HepG2 (cell line): ENCODE measurements around the gene NPW. TPM values are rescaled to one million over a fixed set of nuclear protein-coding genes. Genes with fewer than 3 reads are reported as not detected.

Source experiments
- AKAP8 ChIP-seq: sonication (generic); formaldehyde crosslinking; IDR thresholded peaks from 2 replicates; pipeline ENCODE4 v1.5.1; 2020; ENCODE audit warnings: mild to moderate bottlenecking, missing genetic modification reagents
- ATF3 ChIP-seq: sonication (generic); formaldehyde crosslinking; IDR thresholded peaks from 2 replicates; pipeline ENCODE4 v1.4.0; 2020; ENCODE audit warnings: missing genetic modification reagents
- BCLAF1 ChIP-seq: fragments of 450-650 bp; IDR thresholded peaks from 2 replicates; pipeline ENCODE4 v1.6.1; 2017; ENCODE audit warnings: mild to moderate bottlenecking
- CENPT ChIP-seq: sonication (generic); formaldehyde crosslinking; IDR thresholded peaks from 2 replicates; pipeline ENCODE4 v1.8.0; 2022; ENCODE audit warnings: low read depth, mild to moderate bottlenecking, moderate library complexity, missing genetic modification reagents
- CTCF ChIP-seq: sonication (generic); formaldehyde crosslinking; IDR thresholded peaks from 2 replicates; pipeline ENCODE4 v1.5.0; 2020; ENCODE audit warnings: mild to moderate bottlenecking, missing genetic modification reagents, moderate library complexity
- ELF1 ChIP-seq: sonication (generic); formaldehyde crosslinking; IDR thresholded peaks from 2 replicates; pipeline ENCODE4 v1.4.0; 2020; ENCODE audit warnings: missing genetic modification reagents
- FOXO1 ChIP-seq: sonication (generic); formaldehyde crosslinking; IDR thresholded peaks from 2 replicates; pipeline ENCODE4 v1.4.0; 2020; ENCODE audit warnings: missing genetic modification reagents
- GABPB1 ChIP-seq: IDR thresholded peaks from 2 replicates; pipeline ENCODE4 v1.6.1; 2016; ENCODE audit warnings: mild to moderate bottlenecking, missing genetic modification reagents, moderate library complexity, missing compliant biosample characterization
- KDM1A ChIP-seq: IDR thresholded peaks from 2 replicates; pipeline ENCODE4 v1.6.1; 2016; ENCODE audit warnings: missing compliant biosample characterization
- MED1 ChIP-seq: sonication (generic); formaldehyde crosslinking; IDR thresholded peaks from 2 replicates; pipeline ENCODE4 v1.4.0; 2020; ENCODE audit warnings: missing genetic modification reagents
- RAD21 ChIP-seq: fragments of 450-650 bp; formaldehyde crosslinking; IDR thresholded peaks from 2 replicates; pipeline ENCODE4 v1.5.0; 2020; ENCODE audit warnings: mild to moderate bottlenecking
- RFXAP ChIP-seq: sonication (generic); formaldehyde crosslinking; IDR thresholded peaks from 2 replicates; pipeline ENCODE4 v1.4.0; 2020; ENCODE audit warnings: missing genetic modification reagents, borderline replicate concordance
- SALL2 ChIP-seq: sonication (generic); formaldehyde crosslinking; IDR thresholded peaks from 2 replicates; pipeline ENCODE4 v1.8.1; 2023; ENCODE audit warnings: mild to moderate bottlenecking, missing genetic modification reagents, inconsistent platforms
- SNAI1 ChIP-seq: sonication (generic); formaldehyde crosslinking; IDR thresholded peaks from 2 replicates; pipeline ENCODE4 v1.5.0; 2020; ENCODE audit warnings: mild to moderate bottlenecking, missing genetic modification reagents, borderline replicate concordance
- TP53 ChIP-seq: sonication (generic); formaldehyde crosslinking; conservative IDR thresholded peaks from 2 replicates; pipeline ENCODE4 v1.4.0; 2020; ENCODE audit warnings: missing genetic modification reagents
- ZBED4 ChIP-seq: sonication (generic); formaldehyde crosslinking; IDR thresholded peaks from 2 replicates; pipeline ENCODE4 v1.4.0; 2020; ENCODE audit warnings: missing genetic modification reagents, borderline replicate concordance
- ZNF264 ChIP-seq: sonication (generic); formaldehyde crosslinking; IDR thresholded peaks from 2 replicates; pipeline ENCODE4 v1.4.0; 2020; ENCODE audit warnings: missing genetic modification reagents
- ZNF530 ChIP-seq: sonication (generic); formaldehyde crosslinking; IDR thresholded peaks from 2 replicates; pipeline ENCODE4 v1.5.0; 2020; ENCODE audit warnings: low read depth, mild to moderate bottlenecking, missing genetic modification reagents
- ZNF546 ChIP-seq: sonication (generic); formaldehyde crosslinking; conservative IDR thresholded peaks from 2 replicates; pipeline ENCODE4 v1.8.1; 2023; ENCODE audit warnings: mild to moderate bottlenecking, missing genetic modification reagents
- ZNF670 ChIP-seq: sonication (generic); formaldehyde crosslinking; IDR thresholded peaks from 2 replicates; pipeline ENCODE4 v1.8.0; 2022; ENCODE audit warnings: mild to moderate bottlenecking, missing genetic modification reagents, borderline replicate concordance
- polyA plus RNA-seq, 8 experiments: library from polyadenylated mRNA; depleted of rRNA in 3 of 8; stranded (reverse) in 7 of 8; unstranded in 1 of 8; fragments of >200 nt; fragmentation: Illumina TruSeq in 4 of 8; extraction: Trizol in 4 of 8; gene quantifications; 2 replicates each; pipeline versions ENCODE4 v1.2.1 to v1.2.3, GENCODE V29; 2011 to 2016; ENCODE audit warnings: low read depth in 4 of 8, missing spikeins in 1 of 8, mixed read lengths in 1 of 8; ENCODE audit not compliant: insufficient read depth in 1 of 8
- total RNA-seq, 5 experiments: library from RNA; depleted of rRNA; stranded (reverse); fragments of >200 nt; fragmentation: Illumina TruSeq; extraction: Trizol; gene quantifications; 2 replicates each; pipeline ENCODE4 v1.2.3, GENCODE V29; 2016; ENCODE audit warnings: low read depth in 1 of 5

Gene NPW
- total and polyA plus RNA-seq, 2 of the 13 experiments (the other 11 are each of a cell fraction or from before 2014, with no cell fraction given): 0.24 to 0.97 TPM

- peak; percentile 76; the same call in 1 of the 2 replicates for TF ChIP-seq ZBED4 (CRISPR knock-in tag)
- TF ChIP-seq ZNF530 (CRISPR knock-in tag): 0 out of 2 replicates have a peak, but pooled peaks have one; percentile 36
- TF ChIP-seq ZNF670 (CRISPR knock-in tag): no peak; the same call in 1 of the 2 replicates
- TF ChIP-seq FOXO1 (CRISPR knock-in tag): peak; percentile 81
- TF ChIP-seq BCLAF1: no peak
- peak; percentile 71; the same call in 1 of the 2 replicates for TF ChIP-seq ELF1 (CRISPR knock-in tag)
- TF ChIP-seq ZNF546 (CRISPR knock-in tag): peak; percentile 8; the same call in 1 of the 2 replicates
- peak; percentile 32; the same call in 1 of the 2 replicates for TF ChIP-seq SALL2
- TF ChIP-seq CENPT (CRISPR knock-in tag): no peak
- TF ChIP-seq SNAI1 (CRISPR knock-in tag): peak; percentile 19; the same call in 1 of the 2 replicates
- peak; percentile 77; the same call in 1 of the 2 replicates for TF ChIP-seq RFXAP
- 0 out of 2 replicates have a peak, but pooled peaks have one; percentile 69 for TF ChIP-seq TP53 (CRISPR knock-in tag)
- peak; percentile 60; the same call in 1 of the 2 replicates for TF ChIP-seq AKAP8
- peak; percentile 85 for TF ChIP-seq MED1 (CRISPR knock-in tag)
- 0 out of 2 replicates have a peak, but pooled peaks have one; percentile 63 for TF ChIP-seq ZNF264 (CRISPR knock-in tag)
- TF ChIP-seq GABPB1 (CRISPR knock-in tag): peak; percentile 79
- peak; percentile 29; the same call in 1 of the 2 replicates for TF ChIP-seq ATF3 (CRISPR knock-in tag)
- TF ChIP-seq RAD21: 0 out of 2 replicates have a peak, but pooled peaks have one; percentile 6
- no peak for TF ChIP-seq CTCF
- TF ChIP-seq KDM1A (CRISPR knock-in tag): peak; percentile 66; the same call in 1 of the 2 replicates
Measured at GRCh38 chr16:2035431-2036199, 16.0 kb downstream of the NPW start (continued).
